Activated T-cell treated with anti-CD3 and anti-CD28 coated beads, Interleukin-2, amount 50 U/mL, for 24 hours (primary cell): Measurements from ENCODE around the gene ZNF320.
"Not testable (repeated sequence)": the region's sequence is repeated elsewhere in the genome, so short reads cannot be mapped to it uniquely, and the experiment has no call there.

Experiments
- DNase-seq: peaks from one replicate; pipeline ENCODE4 v3.0.0-alpha.2; 2020
- H3K27ac Mint-ChIP-seq: 2 replicates; pipeline ENCODE4 v1.8.0; 2020; ENCODE audit warnings: mild to moderate bottlenecking, mixed read lengths
- H3K27me3 Mint-ChIP-seq: 2 replicates; pipeline ENCODE4 v1.8.0; 2020; ENCODE audit warnings: mixed read lengths
- H3K36me3 Mint-ChIP-seq: 2 replicates; pipeline ENCODE4 v1.8.0; 2020; ENCODE audit warnings: low read depth, mixed read lengths
- H3K4me1 Mint-ChIP-seq: 2 replicates; pipeline ENCODE4 v1.8.0; 2020; ENCODE audit warnings: low read depth, mixed read lengths
- H3K4me3 Mint-ChIP-seq: 2 replicates; pipeline ENCODE4 v1.8.0; 2020; ENCODE audit warnings: mild to moderate bottlenecking, moderate library complexity, mixed read lengths
- H3K9me3 Mint-ChIP-seq: 2 replicates; pipeline ENCODE4 v1.8.0; 2020; ENCODE audit warnings: mixed read lengths

ZNF320 gene

DNA sequence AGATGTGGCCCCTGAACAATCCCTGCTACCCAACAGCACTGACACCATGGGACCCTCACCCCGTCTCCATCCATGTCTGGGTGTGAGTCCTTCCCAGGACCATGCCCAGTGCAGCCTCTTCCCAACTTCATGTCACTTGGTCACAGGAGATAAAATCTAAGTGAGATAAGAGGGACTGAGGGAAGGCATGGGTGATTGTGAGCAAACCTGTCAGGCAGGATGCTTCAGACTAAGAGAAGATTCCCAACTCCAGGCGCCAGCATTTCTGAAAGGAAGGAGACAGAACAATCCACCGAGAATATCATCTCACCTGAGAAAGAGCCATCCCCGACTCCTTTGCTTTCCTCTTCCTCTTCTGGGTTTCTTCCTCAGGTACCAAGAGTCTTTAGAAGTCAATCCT is 7.5 kb downstream of the ZNF320 start:
- no peak overlapping the region for H3K27ac Mint-ChIP-seq
- peaks cover 32% of the 10 kb centered on the region for H3K9me3 Mint-ChIP-seq
- H3K36me3 Mint-ChIP-seq, result peaks cover 91% of the 10 kb centered on the region
- DNase-seq, result no peak
- H3K4me3 Mint-ChIP-seq, result no peak overlapping the region
- peaks cover 2% of the 10 kb centered on the region for H3K4me1 Mint-ChIP-seq
- no peaks in the 10 kb centered on the region for H3K27me3 Mint-ChIP-seq

GRCh38 chr19:52889076-52889475 is 8.4 kb downstream of the ZNF320 start:
- Mint-ChIP-seq H3K4me1 (peaks cover 2% of the 10 kb centered on the region), H3K36me3 (peaks cover 91% of the 10 kb centered on the region), H3K4me3 (no peak overlapping the region), H3K9me3 (peaks cover 37% of the 10 kb centered on the region), H3K27me3 (no peaks in the 10 kb centered on the region), H3K27ac (no peak overlapping the region)
- no peak for DNase-seq

DNA sequence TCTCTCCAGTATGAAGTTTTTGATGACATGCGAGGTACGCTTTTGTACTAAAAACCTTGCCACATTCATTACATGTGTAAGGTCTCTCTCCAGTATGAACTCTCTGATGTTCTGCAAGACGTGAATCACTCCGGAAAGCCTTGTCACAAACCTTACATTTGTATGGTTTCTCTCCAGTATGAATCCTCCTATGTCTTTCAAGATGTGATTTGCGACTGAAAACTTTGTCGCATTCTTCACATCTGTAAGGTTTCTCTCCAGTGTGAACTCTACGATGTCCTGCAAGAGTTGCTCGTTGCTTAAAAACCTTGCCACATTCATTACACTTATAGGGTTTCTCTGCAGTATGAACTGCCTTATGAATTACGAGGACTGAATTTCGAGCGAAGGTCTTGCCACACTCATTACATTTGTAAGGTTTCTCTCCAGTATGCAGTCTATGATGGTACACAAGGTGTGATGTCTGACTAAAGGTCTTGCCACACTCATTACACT is 16.5 kb downstream of the ZNF320 start:
- Mint-ChIP-seq H3K27ac (no peak overlapping the region), H3K27me3 (no peaks in the 10 kb centered on the region), H3K36me3 (peaks cover 87% of the 10 kb centered on the region), H3K4me1 (no peaks in the 10 kb centered on the region), H3K4me3 (no peak overlapping the region), H3K9me3 (peaks cover 61% of the 10 kb centered on the region)
- no peak for DNase-seq

GRCh38 chr19:52872996-52873395 is 24.4 kb downstream of the ZNF320 start:
- not testable (repeated sequence) for DNase-seq, H3K27me3 Mint-ChIP-seq, H3K27ac Mint-ChIP-seq, H3K4me3 Mint-ChIP-seq, H3K4me1 Mint-ChIP-seq
- peaks cover 62% of the 10 kb centered on the region for H3K9me3 Mint-ChIP-seq
- peaks cover 59% of the 10 kb centered on the region for H3K36me3 Mint-ChIP-seq

- Mint-ChIP-seq H3K4me3 (no peak overlapping the region), H3K4me1 (no peaks in the 10 kb centered on the region), H3K27me3 (no peaks in the 10 kb centered on the region), H3K27ac (no peak overlapping the region), H3K9me3 (peaks cover 52% of the 10 kb centered on the region), H3K36me3 (peaks cover 52% of the 10 kb centered on the region)
- DNase-seq, result no peak
Measured at GRCh38 chr19:52871466-52871865, 26.0 kb downstream of the ZNF320 start.

GRCh38 chr19:52868031-52868430 is 29.4 kb downstream of the ZNF320 start:
- Mint-ChIP-seq H3K9me3 (peaks cover 32% of the 10 kb centered on the region), H3K36me3 (peaks cover 31% of the 10 kb centered on the region)
- DNase-seq, H3K27ac Mint-ChIP-seq, H3K4me3 Mint-ChIP-seq, H3K4me1 Mint-ChIP-seq, H3K27me3 Mint-ChIP-seq: not testable (repeated sequence)

DNA sequence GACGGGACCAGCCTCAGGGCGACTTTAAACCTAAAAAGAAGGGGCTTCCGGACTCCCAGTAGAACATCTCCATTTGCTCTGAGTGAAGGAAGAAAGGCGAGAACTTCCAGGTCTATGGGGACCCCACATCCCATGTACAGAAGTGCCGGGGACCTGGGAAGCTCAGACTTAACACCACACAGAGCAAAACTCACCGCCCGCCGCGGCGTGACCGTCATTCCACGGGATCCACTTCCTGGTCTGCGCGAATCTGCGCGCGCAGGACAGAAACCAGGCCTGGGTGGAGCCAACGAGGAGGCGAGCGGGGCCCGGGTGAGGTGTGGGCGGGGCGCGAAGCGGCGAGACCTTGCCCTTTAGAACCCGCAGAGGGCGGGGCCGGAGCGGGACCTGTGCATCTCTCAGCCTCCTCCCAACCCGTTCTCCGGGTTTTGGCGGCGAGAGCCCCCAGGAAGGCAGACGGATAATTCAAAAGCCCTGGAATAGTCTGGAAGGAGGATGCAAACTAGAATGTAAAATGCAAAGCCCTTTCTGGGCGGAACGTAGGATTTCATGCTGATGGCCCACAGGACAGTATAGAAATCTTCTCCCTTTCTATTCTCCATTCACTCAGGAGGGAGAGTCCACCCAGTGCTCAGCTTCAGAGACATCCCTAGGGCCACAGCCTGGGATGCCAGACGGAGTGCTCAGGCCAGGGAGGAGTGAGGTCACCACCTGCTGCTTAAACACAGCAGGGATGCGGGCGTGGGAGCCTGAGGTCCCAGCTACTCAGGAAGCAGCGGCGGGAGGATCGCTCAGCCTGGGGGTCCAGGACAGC is 39.9 kb downstream of the ZNF320 start, which contains the start of gene ZNF468:
Gene ZNF468, minus strand, starts transcription at position 242 of the 814 bp plus-strand sequence. CDS start 3,347 bp downstream, outside the sequence.
- peaks cover 23% of the 10 kb centered on the region for H3K4me1 Mint-ChIP-seq
- DNase-seq, result peak; percentile 82
- H3K27ac Mint-ChIP-seq, result peak within 1 kb of the TSS; percentile 94
- peaks cover 53% of the 10 kb centered on the region for H3K36me3 Mint-ChIP-seq
- H3K9me3 Mint-ChIP-seq, result peaks cover 16% of the 10 kb centered on the region
- peak within 1 kb of the TSS; percentile 90 for H3K4me3 Mint-ChIP-seq
- H3K27me3 Mint-ChIP-seq, result not testable (repeated sequence)

DNA sequence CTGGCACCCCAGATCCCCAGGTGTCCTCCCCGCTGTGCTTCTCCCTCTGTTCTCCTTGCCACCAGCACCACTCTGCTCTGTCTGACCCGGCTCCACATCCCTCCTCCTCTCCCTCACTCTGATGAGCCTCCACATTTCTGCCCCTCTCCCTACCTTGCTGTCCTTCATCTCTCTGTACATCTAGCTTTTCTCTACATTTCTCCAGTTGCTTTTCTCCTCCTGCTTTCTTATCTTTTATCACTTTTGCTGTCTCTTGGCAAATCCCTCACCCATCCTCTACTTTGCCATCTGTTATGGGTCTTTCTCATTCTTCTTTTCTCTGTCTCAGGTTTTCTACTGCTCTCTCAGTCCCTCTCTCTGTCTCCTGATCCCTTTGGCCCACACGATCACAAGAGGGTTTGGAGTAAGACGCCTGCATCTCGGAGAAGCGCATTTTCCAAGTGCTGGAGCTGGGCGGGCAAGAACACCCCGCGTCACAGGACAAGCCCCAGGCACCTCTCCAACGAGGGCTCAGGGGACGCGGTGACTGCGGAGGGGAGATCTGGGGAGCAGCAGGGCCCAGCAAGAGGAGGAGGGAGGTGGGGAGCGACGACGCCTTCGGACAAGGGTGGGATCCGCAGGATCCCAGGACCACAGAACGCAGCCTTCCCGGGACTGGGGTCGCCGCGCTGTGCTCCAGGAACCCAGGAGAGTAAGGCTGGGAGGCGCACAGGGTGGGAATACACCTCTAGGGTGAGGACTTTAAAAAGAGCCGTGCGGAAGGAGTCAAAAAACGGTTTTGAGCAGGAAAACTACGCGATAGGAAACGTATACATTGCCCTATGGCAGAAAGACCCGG is 40.7 kb downstream of the ZNF320 start:
- Mint-ChIP-seq H3K4me3 (peak overlapping the region; percentile 90), H3K4me1 (peaks cover 23% of the 10 kb centered on the region), H3K27ac (peak overlapping the region; percentile 94), H3K36me3 (peaks cover 61% of the 10 kb centered on the region), H3K9me3 (peaks cover 13% of the 10 kb centered on the region)
- DNase-seq, H3K27me3 Mint-ChIP-seq: not testable (repeated sequence)
